GM19455 (cell line): ENCODE measurements around the gene MARCHF2.

ENCODE experiments used
- ATAC-seq: cut with Tn5 transposase; IDR thresholded peaks from one replicate; pipeline ENCODE4 v1.9.1; 2021; ENCODE audit not compliant: unreplicated experiment

The MARCHF2 gene

GRCh38 chr19:8473648-8474476, 60.8 kb downstream of the MARCHF2 start:
- peak; percentile 55 for ATAC-seq

GRCh38 chr19:8475005-8475404, 61.9 kb downstream of the MARCHF2 start:
- no peak for ATAC-seq

GRCh38 chr19:8476524-8476923, 63.4 kb downstream of the MARCHF2 start:
- ATAC-seq: no peak

- ATAC-seq: no peak
Measured at GRCh38 chr19:8477889-8478288, 64.8 kb downstream of the MARCHF2 start.

- ATAC-seq: no peak
Measured at GRCh38 chr19:8478598-8478997, 65.5 kb downstream of the MARCHF2 start.

- no peak for ATAC-seq
Measured at GRCh38 chr19:8481201-8481600, 68.1 kb downstream of the MARCHF2 start.

- no peak for ATAC-seq
Measured at GRCh38 chr19:8481616-8482015, 68.5 kb downstream of the MARCHF2 start.

GRCh38 chr19:8482696-8483095, 69.6 kb downstream of the MARCHF2 start:
- no peak for ATAC-seq

- ATAC-seq: no peak
Measured at GRCh38 chr19:8483165-8483564, 70.1 kb downstream of the MARCHF2 start.

- no peak for ATAC-seq
Measured at GRCh38 chr19:8484331-8484894, 71.3 kb downstream of the MARCHF2 start.

GRCh38 chr19:8485561-8486371, 72.7 kb downstream of the MARCHF2 start:
- no peak for ATAC-seq

GRCh38 chr19:8486661-8487136, 73.6 kb downstream of the MARCHF2 start:
- ATAC-seq: no peak

GRCh38 chr19:8487137-8487851, 74.2 kb downstream of the MARCHF2 start:
- no peak for ATAC-seq

GRCh38 chr19:8488365-8488764, 75.3 kb downstream of the MARCHF2 start:
- no peak for ATAC-seq
